ENCODE data around the gene C11orf97.
"Not testable (repeated sequence)": the region's sequence is repeated elsewhere in the genome, so short reads cannot be mapped to it uniquely, and the experiment has no call there.

Gene C11orf97

GRCh38 chr11:94525546-94526324 lies 13.5 kb downstream of the C11orf97 start:
- DNase-seq: no peak

- DNase-seq: no peak
These were observed 14.6 kb downstream of the C11orf97 start for GRCh38 chr11:94526645-94527438.

GRCh38 chr11:94528551-94528950 lies 16.3 kb downstream of the C11orf97 start:
- no peak for DNase-seq

- DNase-seq: no peak
These were observed 19.9 kb downstream of the C11orf97 start for GRCh38 chr11:94532211-94532610.

GRCh38 chr11:94533206-94533605 lies 20.9 kb downstream of the C11orf97 start:
- no peak for DNase-seq

- no peak for DNase-seq
These were observed 21.7 kb downstream of the C11orf97 start for GRCh38 chr11:94533696-94534630.

- DNase-seq: no peak
These were observed 24.1 kb downstream of the C11orf97 start for GRCh38 chr11:94536386-94536785.

GRCh38 chr11:94537031-94537600 lies 24.9 kb downstream of the C11orf97 start:
- DNase-seq: no peak

GRCh38 chr11:94539420-94539819 lies 27.2 kb downstream of the C11orf97 start:
- DNase-seq: no peak

GRCh38 chr11:94543695-94544645 lies 31.7 kb downstream of the C11orf97 start, which contains the start of gene FUT4:
Gene FUT4 (plus strand): TSS chr11:94543921. CDS start chr11:94544134, 213 bp downstream.
- DNase-seq: no peak

GRCh38 chr11:94544646-94545263 lies 32.5 kb downstream of the C11orf97 start:
- no peak for DNase-seq

GRCh38 chr11:94545264-94546161 lies 33.3 kb downstream of the C11orf97 start:
- no peak for DNase-seq

- no peak for DNase-seq
These were observed 33.9 kb downstream of the C11orf97 start for GRCh38 chr11:94546162-94546470.

- DNase-seq: no peak
These were observed 34.6 kb downstream of the C11orf97 start for GRCh38 chr11:94546886-94547285.

- no peak for DNase-seq
These were observed 36.9 kb downstream of the C11orf97 start for GRCh38 chr11:94549146-94549545.

- DNase-seq: no peak
These were observed 38.3 kb downstream of the C11orf97 start for GRCh38 chr11:94550513-94550912.

GRCh38 chr11:94553938-94554337 lies 41.7 kb downstream of the C11orf97 start:
- DNase-seq: no peak

- DNase-seq: not testable (repeated sequence)
These were observed 43.6 kb downstream of the C11orf97 start for GRCh38 chr11:94555752-94556329.

- no peak for DNase-seq
These were observed 45.2 kb downstream of the C11orf97 start for GRCh38 chr11:94557421-94557820.

GRCh38 chr11:94557992-94558391 lies 45.7 kb downstream of the C11orf97 start:
- DNase-seq: no peak
